HEK293T (cell line): ENCODE results near the gene LRRC9.
"Not testable (repeated sequence)": the region's sequence is repeated elsewhere in the genome, so short reads cannot be mapped to it uniquely, and the experiment has no call there.

Source experiments
- CTCF ChIA-PET: fragments of 350-600 bp; formaldehyde crosslinking; extraction: SDS; loops from one replicate; lab custom pipeline; 2021; ENCODE audit warnings: antibody characterized with exemption, inconsistent platforms; lab: Yijun Ruan, JAX
- POLR2A ChIA-PET: fragments of 350-600 bp; formaldehyde crosslinking; extraction: SDS; loops from one replicate; lab custom pipeline; 2020; ENCODE audit warnings: antibody characterized with exemption, inconsistent platforms; lab: Yijun Ruan, JAX
- DNase-seq: peaks from one replicate; pipeline ENCODE4 v3.0.0; 2012; ENCODE audit warnings: mixed read lengths; ENCODE audit errors: extremely low spot score
- ARNT ChIP-seq: fragments of 450-650 bp; IDR thresholded peaks from 2 replicates; pipeline ENCODE4 v1.6.1; 2017; ENCODE audit warnings: mild to moderate bottlenecking
- BHLHE40 ChIP-seq: fragments of 450-650 bp; IDR thresholded peaks from 2 replicates; pipeline ENCODE4 v1.6.1; 2016; ENCODE audit warnings: mild to moderate bottlenecking, moderate library complexity, borderline replicate concordance
- CTBP1 ChIP-seq: fragments of 450-650 bp; IDR thresholded peaks from 2 replicates; pipeline ENCODE4 v1.6.1; 2016; ENCODE audit warnings: borderline replicate concordance
- ELF4 ChIP-seq: fragments of 450-650 bp; IDR thresholded peaks from 2 replicates; pipeline ENCODE4 v1.6.1; 2017; ENCODE audit warnings: antibody characterized with exemption
- FOXA1 ChIP-seq: fragments of 450-650 bp; IDR thresholded peaks from 2 replicates; pipeline ENCODE4 v1.6.1; 2016; ENCODE audit warnings: mild to moderate bottlenecking
- FOXK2 ChIP-seq: fragments of 450-650 bp; IDR thresholded peaks from 2 replicates; pipeline ENCODE4 v1.6.1; 2016; ENCODE audit warnings: mild to moderate bottlenecking
- FOXM1 ChIP-seq: fragments of 450-650 bp; IDR thresholded peaks from 2 replicates; pipeline ENCODE4 v1.6.1; 2017; ENCODE audit warnings: mild to moderate bottlenecking, borderline replicate concordance
- HDGF ChIP-seq: fragments of 450-650 bp; IDR thresholded peaks from 2 replicates; pipeline ENCODE4 v1.6.1; 2017; ENCODE audit warnings: antibody characterized with exemption, borderline replicate concordance
- L3MBTL2 ChIP-seq: fragments of 450-650 bp; conservative IDR thresholded peaks from 2 replicates; pipeline ENCODE4 v1.6.1; 2016; ENCODE audit warnings: mild to moderate bottlenecking
- LEF1 ChIP-seq: fragments of 450-650 bp; IDR thresholded peaks from 2 replicates; pipeline ENCODE4 v1.6.1; 2017; ENCODE audit warnings: mild to moderate bottlenecking, borderline replicate concordance
- NFRKB ChIP-seq: fragments of 450-650 bp; IDR thresholded peaks from 2 replicates; pipeline ENCODE4 v1.6.1; 2016; ENCODE audit warnings: mild to moderate bottlenecking, moderate library complexity
- SP1 ChIP-seq: fragments of 450-650 bp; IDR thresholded peaks from 2 replicates; pipeline ENCODE4 v1.6.1; 2017
- SUZ12 ChIP-seq: fragments of 450-650 bp; IDR thresholded peaks from 2 replicates; pipeline ENCODE4 v1.6.1; 2016; ENCODE audit warnings: mild to moderate bottlenecking
- TARDBP ChIP-seq: fragments of 450-650 bp; IDR thresholded peaks from 2 replicates; pipeline ENCODE4 v1.6.1; 2016
- ZNF384 ChIP-seq: fragments of 450-650 bp; IDR thresholded peaks from 2 replicates; pipeline ENCODE4 v1.6.1; 2016
- TF ChIP-seq, protein P1 (sequence below): fragments of 450-650 bp; IDR thresholded peaks from 2 replicates; pipeline ENCODE4 v1.6.1; 2016

LRRC9 gene

DNA sequence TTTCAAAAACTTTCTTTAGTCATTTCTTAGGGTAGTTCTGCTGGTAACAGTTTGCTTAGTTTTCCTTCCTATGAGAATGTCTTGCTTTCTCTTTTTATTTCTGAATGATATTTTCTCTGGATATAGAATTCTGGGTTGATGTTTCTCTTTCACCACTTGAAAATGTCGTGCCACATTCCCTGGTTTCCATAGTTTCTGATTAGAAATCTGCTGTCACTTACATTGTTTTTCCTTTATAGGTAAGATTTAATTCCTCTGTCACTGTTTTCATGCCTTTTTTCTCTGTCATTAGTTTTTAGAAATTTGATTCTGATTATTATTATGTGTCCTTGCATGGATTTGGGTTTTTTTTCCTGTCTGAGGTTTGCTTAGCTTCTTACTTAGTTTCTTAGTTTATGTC is 94.5 kb downstream of the LRRC9 start:
- DNase-seq, result no peak
- CTCF ChIA-PET, result no interaction called here
- TF ChIP-seq TARDBP (no peak), NFRKB (no peak), FOXK2 (no peak), ARNT (no peak), BHLHE40 (no peak), FOXM1 (no peak), SUZ12 (no peak), HDGF (no peak), ELF4 (no peak), CTBP1 (no peak), ZNF384 (no peak)
- POLR2A ChIA-PET, result no interaction called here

DNA sequence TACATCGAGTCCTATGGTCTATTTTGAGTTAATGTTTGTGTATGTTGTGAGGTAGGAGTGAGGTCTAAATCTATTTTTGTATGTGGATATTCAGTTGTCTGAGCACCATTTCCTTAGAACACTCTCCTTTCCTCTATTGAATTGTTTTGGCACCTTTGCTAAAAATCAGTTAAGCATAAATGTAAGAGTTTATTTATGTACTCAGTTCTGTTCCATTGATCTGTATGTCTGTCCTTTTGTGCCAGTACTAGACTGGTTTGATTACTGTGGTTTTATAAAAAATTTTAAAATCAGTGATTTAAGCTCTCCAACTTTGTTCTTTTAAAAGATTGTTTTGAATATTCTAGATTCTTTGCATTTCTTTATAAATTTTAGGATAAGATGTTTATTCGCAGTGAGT is 101.7 kb downstream of the LRRC9 start:
- ChIA-PET CTCF (no interaction called here), POLR2A (no interaction called here)
- TF ChIP-seq TARDBP (no peak), NFRKB (no peak), FOXA1 (no peak), BHLHE40 (no peak), L3MBTL2 (no peak), ARNT (no peak), FOXM1 (no peak), ELF4 (no peak), SP1 (no peak)
- TF ChIP-seq, protein P1, sequence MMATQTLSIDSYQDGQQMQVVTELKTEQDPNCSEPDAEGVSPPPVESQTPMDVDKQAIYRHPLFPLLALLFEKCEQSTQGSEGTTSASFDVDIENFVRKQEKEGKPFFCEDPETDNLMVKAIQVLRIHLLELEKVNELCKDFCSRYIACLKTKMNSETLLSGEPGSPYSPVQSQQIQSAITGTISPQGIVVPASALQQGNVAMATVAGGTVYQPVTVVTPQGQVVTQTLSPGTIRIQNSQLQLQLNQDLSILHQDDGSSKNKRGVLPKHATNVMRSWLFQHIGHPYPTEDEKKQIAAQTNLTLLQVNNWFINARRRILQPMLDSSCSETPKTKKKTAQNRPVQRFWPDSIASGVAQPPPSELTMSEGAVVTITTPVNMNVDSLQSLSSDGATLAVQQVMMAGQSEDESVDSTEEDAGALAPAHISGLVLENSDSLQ, result no peak
- no peak for DNase-seq

DNA sequence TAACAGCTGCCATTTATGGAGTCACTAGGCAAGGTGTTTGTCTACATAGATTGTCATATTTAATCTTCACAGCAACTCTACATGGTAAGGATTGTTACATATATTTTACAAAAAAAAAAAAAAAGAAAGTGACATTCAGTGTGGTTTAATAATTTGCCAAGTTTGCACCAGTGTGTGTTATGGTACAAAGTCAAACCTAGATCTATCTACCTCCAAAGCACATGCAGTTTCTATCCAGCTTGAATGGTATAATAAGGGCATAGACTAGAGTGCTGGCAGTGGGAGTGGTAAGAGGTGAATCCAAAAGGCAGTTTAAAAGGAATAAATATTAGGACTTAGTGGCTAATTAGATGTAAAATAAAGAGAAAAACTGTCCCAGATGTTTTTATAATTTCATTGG is 105.6 kb downstream of the LRRC9 start:
- no peak for DNase-seq
- ChIA-PET POLR2A (no interaction called here), CTCF (no interaction called here)
- no peak for TF ChIP-seq ARNT
- TF ChIP-seq, protein P1, result no peak
- no peak for TF ChIP-seq FOXM1

DNA sequence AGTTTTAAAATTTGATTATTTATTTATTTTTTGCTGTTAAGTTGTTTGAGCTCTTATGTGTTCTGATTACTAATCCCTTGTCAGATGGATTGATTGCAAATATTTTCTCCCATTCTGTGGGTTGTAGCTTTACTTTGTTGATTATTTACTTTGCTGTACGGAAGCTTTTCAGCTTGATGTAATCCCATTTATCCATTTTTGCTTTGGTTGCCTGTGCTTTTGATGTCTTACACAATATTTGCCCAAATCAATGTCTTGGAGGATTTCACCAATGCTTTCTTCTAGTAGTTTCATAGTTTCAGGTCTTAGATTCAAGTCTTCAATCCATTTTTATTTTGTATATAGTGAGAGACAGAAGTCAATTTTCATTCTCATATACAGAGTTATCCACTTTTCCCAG is 115.2 kb downstream of the LRRC9 start:
- CTCF ChIA-PET, result no interaction called here
- DNase-seq, result no peak
- no peak for TF ChIP-seq L3MBTL2
- TF ChIP-seq NFRKB, result no peak
- POLR2A ChIA-PET, result no interaction called here

DNA sequence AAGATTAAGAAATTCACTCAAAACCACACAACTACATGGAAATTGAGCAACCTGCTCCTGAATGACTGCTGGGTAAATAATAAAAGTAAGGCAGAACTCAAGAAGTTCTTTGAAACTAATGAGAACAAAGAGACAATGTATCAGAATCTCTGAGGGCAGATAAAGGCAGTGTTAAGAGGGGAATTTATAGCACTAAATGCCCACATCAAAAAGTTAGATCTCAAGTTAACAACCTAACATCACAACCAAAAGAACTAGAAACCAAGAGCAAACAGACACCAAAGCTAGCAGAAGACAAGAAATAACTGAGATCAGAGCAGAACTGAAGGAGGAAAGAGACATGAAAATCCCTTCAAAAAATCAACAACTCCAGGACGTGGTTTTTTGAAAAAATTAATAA is 128.0 kb downstream of the LRRC9 start:
- DNase-seq, POLR2A ChIA-PET: not testable (repeated sequence)

DNA sequence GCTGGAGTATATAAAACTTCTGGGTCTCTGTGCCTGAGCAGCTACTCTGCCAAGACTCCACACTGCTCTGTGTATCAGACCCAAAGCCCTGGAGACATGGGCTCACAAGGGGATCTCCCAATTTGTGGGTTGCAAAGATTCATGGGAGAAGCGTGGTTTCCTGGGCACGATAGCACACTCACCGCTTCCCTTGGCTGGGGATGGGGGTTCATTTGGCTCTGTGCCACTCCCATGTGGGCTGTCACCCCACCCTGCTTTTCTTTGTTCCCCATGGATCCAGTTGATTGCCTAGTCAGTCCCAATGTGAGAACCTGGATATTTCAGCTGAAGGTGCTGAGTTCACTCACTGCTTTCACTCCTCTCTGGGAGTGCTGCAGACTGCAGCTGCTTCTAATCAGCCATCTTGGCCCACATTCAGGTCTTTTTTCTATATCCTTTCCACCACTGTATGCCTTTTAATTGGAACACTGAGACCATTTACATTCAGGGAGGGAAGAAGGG is 131.8 kb downstream of the LRRC9 start:
- no peak for TF ChIP-seq HDGF
- no peak for TF ChIP-seq ELF4
- TF ChIP-seq FOXM1, result no peak
- TF ChIP-seq ARNT, result no peak
- no peak for TF ChIP-seq CTBP1
- no peak for TF ChIP-seq BHLHE40
- no peak for TF ChIP-seq ZNF384
- TF ChIP-seq TARDBP, result no peak
- TF ChIP-seq, protein P1, result no peak
- no peak for TF ChIP-seq NFRKB
- TF ChIP-seq LEF1, result no peak
- no peak for TF ChIP-seq FOXA1
- no peak for TF ChIP-seq FOXK2
- no peak for TF ChIP-seq L3MBTL2
- no peak for TF ChIP-seq SP1
- no peak for TF ChIP-seq SUZ12
- CTCF ChIA-PET, result no interaction called here
- DNase-seq, result no peak
- POLR2A ChIA-PET, result no interaction called here

More for the DNA sequence above, 128.0 kb downstream of the LRRC9 start:
- CTCF ChIA-PET, result not testable (repeated sequence)

DNA sequence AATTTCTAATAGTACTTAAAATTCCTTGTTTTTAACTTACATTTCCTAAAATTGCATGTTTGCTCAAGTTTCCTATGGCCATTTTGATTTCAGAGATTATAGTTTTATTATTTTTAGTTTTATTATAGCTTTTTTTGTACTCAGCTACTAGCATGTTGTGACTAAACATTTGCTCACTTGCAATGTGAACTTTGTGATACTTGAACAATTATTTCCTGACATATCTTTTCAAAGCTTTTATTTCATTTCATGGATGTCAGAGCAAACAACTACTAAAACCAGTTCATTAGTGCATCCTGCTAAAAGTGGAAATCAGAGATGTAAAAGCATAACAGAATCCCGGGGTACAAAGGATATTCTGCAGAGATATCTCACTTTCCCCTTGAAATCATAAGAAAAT is 138.1 kb downstream of the LRRC9 start:
- DNase-seq, result no peak
- TF ChIP-seq SP1 (no peak), FOXM1 (no peak), HDGF (no peak), FOXK2 (no peak), ARNT (no peak), ELF4 (no peak), TARDBP (no peak), FOXA1 (no peak), NFRKB (no peak), ZNF384 (no peak), L3MBTL2 (no peak), CTBP1 (no peak), SUZ12 (no peak), LEF1 (no peak), BHLHE40 (no peak)
- TF ChIP-seq, protein P1, result no peak
- CTCF ChIA-PET, result no interaction called here
- POLR2A ChIA-PET, result no interaction called here
